CD4-positive, alpha-beta T cell treated with Interleukin-1 beta for 1 hour (primary cell): ENCODE results near the gene ANGPTL8.

ENCODE experiments used
- DNase-seq, 2 donors: peaks; one replicate each; pipeline ENCODE4 v3.0.0-alpha.2; 2020 to 2022

ANGPTL8 gene

DNA sequence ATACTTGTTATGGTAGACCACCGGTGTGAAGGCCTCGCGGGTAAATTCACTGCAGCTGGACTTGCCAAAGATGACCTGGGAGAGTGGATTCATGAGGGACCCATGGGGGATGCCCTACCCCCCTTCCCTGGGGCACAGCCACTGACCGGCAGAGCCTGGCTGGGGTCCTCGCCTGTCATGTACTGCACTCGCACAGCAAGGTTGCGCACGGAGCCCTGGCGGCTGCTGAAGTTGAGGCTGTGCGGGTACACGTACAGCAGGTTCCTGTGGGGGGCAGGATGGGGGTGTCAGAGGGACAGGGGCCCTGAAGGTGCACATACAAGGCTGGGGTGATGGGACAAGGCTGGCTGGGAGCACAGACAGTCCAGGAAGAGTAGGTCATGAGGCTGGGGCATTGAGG is 1.4 kb upstream of the ANGPTL8 start:
- no peak for DNase-seq

GRCh38 chr19:11238781-11239376 is 540 bp upstream of the ANGPTL8 start:
- no peak for DNase-seq

DNA sequence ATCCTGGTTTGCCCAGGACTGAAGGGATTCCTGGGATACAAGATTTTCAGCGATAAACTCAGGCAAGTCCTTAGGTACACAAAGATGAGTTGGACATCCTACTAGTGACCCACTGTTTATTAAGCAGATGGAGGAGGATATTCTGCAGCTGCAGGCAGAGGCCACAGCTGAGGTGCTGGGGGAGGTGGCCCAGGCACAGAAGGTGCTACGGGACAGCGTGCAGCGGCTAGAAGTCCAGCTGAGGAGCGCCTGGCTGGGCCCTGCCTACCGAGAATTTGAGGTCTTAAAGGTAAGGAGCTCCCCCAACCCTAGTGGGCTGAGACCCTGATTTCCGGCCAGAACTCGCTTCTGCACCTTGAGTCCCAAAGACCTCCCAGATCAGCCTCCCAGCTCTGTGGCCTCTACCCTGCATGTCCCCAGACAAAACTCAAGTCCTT is 607 bp downstream of the ANGPTL8 start:
- no peak for DNase-seq

DNA sequence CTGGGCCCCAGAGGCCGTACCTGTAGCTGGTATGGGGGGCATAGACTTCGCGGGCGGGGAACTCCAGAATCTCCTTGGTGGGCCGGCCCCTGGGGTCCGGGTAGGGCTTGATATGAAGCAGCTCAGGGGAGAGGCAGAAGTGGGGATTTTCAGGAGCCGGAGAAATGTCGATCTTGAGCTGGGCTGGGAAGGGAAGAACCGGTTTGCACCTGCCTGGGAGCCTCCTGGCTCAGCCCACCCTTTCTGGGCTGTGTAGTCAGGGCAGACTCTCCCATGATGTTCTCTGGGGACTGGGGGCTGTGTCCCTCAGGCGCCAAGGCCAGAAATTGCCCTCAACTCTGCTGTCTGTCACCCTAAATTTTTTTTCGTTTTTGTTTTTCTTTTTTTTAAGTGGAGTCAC is 2.6 kb downstream of the ANGPTL8 start:
- DNase-seq = no peak

DNA sequence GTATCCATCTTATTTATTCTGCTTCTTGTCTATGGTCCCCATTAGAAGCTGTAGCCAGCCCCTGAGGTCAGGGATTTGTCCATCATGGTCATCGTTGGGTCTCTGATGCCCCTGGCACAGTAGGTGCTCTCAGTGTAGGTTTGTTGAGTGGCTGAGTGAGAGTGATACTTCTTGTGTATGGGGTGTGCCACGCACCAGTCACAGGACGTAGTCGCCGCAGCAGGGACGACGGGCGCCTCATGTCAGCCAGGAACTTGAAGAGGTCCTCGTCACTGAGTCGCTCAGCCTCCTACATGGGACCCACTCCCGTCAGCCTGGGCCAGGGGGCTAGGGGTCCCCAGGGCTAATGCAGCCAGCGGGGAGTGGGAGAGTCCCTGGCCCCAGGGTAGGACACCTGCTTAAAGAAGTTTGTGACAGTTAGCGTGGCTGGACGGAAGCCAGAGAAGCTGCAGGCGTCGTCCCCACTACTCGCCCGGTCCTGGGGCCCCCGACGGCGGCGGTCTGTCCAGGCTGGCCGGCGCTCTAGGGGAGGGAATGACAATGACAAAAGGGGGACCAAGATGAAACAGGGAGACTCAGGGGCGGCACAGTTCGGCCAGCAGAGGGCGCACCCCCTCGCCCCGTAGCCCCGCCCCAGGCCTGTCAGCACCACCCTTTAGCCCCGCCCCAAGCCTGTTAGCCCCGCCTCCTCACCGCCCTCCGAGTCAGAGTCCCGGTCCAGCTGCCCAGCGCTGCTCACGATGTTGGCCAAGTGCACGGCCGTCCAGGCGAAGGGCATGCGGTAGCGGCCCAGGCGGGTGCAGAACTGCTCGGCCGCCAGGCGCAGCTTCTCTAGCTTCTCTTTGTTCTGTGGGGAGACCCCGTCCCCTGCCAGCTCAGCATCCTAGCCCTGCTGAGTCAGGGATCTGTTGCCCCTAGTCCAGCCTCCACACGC is 3.7 kb downstream of the ANGPTL8 start:
- DNase-seq = peak; percentile 82

- no peak for DNase-seq
These were observed 4.4 kb downstream of the ANGPTL8 start for GRCh38 chr19:11243798-11244169.

DNA sequence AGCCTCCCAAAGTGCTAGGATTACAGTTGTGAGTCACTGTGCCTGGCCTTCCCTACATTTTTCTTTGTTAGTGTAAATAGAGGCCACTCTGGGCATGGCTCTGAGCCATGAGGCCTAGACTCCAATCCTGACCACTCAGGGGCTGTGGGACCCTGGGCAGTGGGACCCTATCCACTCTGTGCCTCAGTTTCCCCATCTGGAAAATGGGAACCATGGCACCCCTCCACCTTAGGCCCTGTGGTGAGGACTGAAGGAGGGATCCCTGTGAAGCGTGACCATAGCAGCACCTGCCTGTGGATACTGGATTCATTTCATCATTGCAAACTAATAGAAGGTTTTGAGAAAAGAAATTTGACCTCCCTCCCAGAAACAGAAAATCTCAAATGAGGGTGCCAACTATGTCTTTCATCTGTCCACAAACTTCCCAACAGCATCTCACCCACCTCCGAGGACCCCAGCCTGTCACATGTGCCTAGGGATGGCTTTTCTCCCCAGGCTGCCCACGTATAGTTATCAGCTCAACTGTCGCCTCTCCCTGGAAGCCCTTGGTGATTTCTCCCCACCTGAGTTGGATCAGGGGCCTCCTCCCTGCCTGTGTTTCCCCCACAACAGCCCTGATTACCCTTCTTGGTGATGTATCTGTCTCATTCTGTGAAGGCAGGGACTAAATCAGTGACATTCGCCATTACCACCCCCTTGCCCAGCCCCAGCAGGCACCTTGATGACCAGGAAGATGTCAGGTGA is 5.6 kb downstream of the ANGPTL8 start:
- no peak for DNase-seq

DNA sequence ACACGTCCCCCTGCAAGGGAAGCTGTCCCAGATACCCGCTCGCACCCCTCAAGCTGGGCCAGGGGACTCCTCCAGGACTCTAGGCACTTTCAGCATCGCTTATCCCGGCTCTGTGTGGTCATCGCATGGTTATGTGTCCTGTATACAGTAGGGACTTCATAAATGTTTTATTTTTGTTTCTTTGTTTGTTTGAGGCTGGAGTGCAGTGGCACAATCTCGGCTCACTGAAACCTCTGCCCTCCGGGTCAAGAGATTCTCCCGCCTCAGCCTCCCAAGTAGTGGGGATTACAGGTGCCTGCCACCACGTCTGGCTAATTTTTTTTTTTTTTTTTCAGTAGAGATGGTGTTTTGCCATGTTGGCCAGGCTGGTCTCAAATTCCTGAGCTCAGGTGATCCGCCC is 7.5 kb downstream of the ANGPTL8 start:
- no peak for DNase-seq

- no peak for DNase-seq
These were observed 8.0 kb downstream of the ANGPTL8 start for GRCh38 chr19:11247391-11247790.

DNA sequence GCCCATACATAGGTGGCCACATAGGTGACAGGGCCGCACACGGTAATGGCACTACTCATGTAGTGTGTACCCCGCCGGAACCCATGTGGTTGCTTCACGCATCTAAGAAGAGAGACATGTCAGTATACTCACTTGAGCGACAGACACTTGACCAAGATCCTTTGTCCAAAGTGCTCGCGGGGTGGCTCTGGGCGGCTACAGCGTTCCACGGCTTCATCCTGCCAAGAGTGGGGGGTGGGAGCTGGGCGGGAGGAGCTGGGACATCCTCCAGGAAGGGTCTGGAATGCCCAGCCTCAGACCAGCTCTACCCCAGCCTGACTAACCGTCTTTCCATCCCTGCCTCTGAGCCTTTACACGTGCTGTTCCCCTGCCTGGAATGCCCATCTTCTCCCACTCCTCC is 8.5 kb downstream of the ANGPTL8 start:
- no peak for DNase-seq

- DNase-seq = no peak
These were observed 9.4 kb downstream of the ANGPTL8 start for GRCh38 chr19:11248852-11249251.

GRCh38 chr19:11251217-11251616 is 11.8 kb downstream of the ANGPTL8 start:
- DNase-seq = no peak

GRCh38 chr19:11251650-11252314 is 12.4 kb downstream of the ANGPTL8 start:
- no peak for DNase-seq

GRCh38 chr19:11252665-11253355 is 13.4 kb downstream of the ANGPTL8 start:
- no peak for DNase-seq

GRCh38 chr19:11254666-11255065 is 15.2 kb downstream of the ANGPTL8 start:
- DNase-seq = no peak

DNA sequence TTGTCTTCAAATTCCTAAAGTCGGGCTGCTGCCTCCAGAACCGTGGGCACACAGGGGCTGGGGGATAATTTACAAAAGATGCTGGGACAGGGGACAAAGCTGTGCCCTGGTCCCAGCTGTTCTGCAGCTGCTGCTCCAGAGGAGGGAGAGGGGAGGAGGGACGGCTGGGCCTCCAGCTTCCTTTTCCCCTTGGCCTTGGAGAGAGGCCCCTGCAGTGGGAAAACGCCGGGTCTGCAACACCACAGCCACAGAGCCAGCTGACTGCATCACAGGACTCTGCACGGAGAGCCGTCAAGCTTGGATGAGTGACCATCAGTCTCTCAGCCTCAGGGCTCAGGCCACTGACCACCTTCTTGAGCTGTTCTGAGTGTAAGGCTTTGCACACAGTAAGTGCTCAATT is 16.8 kb downstream of the ANGPTL8 start:
- DNase-seq = no peak

- DNase-seq = no peak
These were observed 18.5 kb downstream of the ANGPTL8 start for GRCh38 chr19:11257846-11258380.

DNA sequence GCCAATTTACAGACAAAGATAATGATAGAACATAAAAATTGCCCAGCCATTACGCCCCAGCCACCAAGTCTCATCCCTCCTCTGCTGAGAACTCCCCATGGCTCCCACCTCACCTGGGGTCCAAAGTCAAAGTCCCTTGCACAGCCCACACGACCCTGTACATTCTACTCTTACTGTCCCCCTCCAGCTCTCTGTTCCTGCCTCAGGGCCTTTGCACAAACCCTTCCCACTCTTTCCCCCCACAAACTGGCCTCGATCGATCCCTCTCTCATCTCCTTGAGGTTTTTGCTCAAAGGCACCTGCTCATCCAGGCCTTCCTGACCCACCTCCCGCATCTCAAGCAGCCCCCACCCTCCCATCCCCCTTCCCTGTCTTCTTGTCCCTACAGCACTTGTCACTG is 21.6 kb downstream of the ANGPTL8 start:
- DNase-seq = no peak

DNA sequence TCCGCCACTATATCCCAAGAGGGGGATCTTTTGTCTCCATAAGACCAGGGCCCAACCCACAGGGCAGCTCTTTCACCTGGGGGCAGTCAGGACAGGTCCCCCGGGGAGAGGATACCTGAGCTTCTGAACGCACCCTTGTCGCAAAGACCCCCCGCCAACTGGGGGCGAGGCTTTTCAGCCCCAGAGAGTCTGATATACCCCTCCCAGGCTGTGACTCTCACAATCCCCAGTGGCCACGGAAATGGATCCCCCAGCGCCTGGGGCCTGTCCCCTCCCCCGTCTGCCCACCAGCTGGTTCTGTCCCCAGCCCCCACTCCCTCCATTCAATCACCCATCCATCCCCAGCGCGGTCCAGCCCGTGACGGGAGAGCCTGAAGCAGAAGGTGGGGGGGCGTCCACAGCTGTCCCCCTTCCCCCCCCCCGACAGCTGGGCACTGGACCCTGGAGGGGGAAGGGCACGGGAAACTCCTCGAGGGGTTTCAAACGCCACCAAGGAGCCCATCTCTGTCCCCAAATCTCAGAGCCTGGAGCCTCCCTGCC is 22.1 kb downstream of the ANGPTL8 start:
- DNase-seq = no peak

DNA sequence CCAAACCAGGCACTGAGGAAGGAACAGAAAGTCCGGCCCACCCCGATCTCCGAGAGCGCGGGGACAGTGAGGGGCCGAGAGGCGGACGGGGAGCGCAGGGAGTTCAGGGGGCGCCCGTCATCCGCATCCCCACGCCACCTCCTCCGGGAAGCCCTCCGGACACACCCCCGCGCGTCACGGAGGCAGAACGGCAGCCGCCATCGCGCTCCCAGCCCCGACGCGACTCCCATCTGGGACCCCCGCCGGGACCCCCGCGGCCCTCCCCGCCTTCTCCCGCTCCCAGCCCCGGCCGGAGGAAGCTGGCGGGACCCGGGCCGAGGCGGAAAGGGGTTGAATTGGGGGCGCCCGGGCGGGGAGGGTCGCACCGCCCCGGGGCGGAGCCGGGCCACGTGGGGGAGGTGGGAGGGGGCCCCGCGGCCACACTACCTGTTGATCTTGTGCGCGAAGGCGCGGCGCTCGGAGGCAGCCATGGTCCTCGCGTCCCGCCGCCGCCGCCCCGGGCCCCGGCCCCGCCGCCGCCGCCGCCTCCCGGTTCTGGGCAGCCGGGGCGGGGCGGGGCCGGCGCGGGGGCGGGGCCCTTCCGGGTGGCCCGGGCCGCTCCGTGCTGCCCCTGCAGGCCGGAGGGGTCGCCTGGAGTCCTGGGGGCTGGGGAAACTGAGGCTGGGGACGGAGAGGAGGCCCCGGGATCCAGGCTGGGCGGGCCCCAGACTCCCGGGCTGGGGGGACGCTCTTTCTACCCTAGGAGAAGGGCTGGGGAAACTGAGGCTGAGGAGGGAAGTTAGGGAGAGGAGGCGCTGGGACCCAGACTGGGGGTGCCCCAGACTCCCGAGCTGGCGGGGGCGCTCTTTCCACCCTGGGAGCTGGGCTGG is 22.8 kb downstream of the ANGPTL8 start, which contains the start of gene DOCK6:
Gene DOCK6, minus strand, starts transcription at position 554 of the 869 bp plus-strand sequence. Its CDS starts 84 bp downstream, at position 470.
- peak in 1 of 2 donors; percentile 6 for DNase-seq

DNA sequence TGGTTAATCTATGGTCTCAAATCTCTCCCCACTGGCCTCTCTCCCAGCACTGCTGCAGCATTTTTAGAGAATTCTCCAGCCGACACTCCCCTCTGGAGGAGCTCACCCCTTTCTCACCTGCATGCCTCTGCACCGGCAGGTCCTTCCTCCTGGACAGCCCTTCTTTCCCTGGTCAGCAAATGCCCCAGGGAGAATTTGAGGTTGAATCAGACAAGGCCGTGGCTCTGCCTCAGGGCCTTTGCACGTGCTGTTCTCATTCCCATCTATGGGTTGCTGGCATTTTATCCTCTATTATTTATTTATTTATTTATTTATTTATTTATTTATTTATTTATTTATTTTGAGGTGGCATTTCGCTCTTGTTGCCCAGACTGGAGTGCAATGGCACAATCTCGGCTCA is 24.3 kb downstream of the ANGPTL8 start:
- DNase-seq = no peak
